Measurements from ENCODE around the gene DLK1.

GRCh38 chr14:100679153-100679552 lies 47.5 kb upstream of the DLK1 start:
- no peak for TF ChIP-seq CTCF (optimal IDR thresholded peaks at IDR 0.05 in 1 of 3, IDR thresholded peaks at IDR 0.05 in 1 of 3, conservative IDR thresholded peaks at IDR 0.05 in 1 of 3; ENCODE audit: extremely low read depth in 1 of 3, insufficient read depth in 2 of 3, low read length in 3 of 3)
- no peak for TF ChIP-seq EZH2 (IDR thresholded peaks at IDR 0.05; ENCODE audit: low read length)
